WTC11 (cell line): Measurements from ENCODE around the gene TAS2R43.
"Not testable (repeated sequence)": the region's sequence is repeated elsewhere in the genome, so short reads cannot be mapped to it uniquely, and the experiment has no call there.

Experiments used
- ATF1 ChIP-seq: sonication (generic); formaldehyde crosslinking; IDR thresholded peaks from 2 replicates; pipeline ENCODE4 v1.8.1; 2023; ENCODE audit warnings: mild to moderate bottlenecking, moderate library complexity, missing genetic modification reagents
- ATF3 ChIP-seq: sonication (generic); formaldehyde crosslinking; conservative IDR thresholded peaks from 2 replicates; pipeline ENCODE4 v1.8.1; 2022; ENCODE audit warnings: mild to moderate bottlenecking, missing genetic modification reagents
- CREM ChIP-seq: sonication (generic); formaldehyde crosslinking; IDR thresholded peaks from 2 replicates; pipeline ENCODE4 v1.8.1; 2022; ENCODE audit warnings: mild to moderate bottlenecking, missing genetic modification reagents, moderate library complexity
- E2F5 ChIP-seq: sonication (generic); formaldehyde crosslinking; IDR thresholded peaks from 2 replicates; pipeline ENCODE4 v1.8.1; 2022; ENCODE audit warnings: mild to moderate bottlenecking, moderate library complexity, missing genetic modification reagents
- FOXK1 ChIP-seq: sonication (generic); formaldehyde crosslinking; IDR thresholded peaks from 2 replicates; pipeline ENCODE4 v1.8.0; 2022; ENCODE audit warnings: mild to moderate bottlenecking, moderate library complexity, missing genetic modification reagents
- TF ChIP-seq, protein P1 (sequence below): fragments of 200-600 bp; IDR thresholded peaks from 2 replicates; pipeline ENCODE4 v1.8.0; 2022; ENCODE audit warnings: antibody characterized with exemption

- TF ChIP-seq ATF3 (CRISPR knock-in tag); ATF1; FOXK1 (CRISPR knock-in tag); CREM (CRISPR knock-in tag); E2F5 (CRISPR knock-in tag): not testable (repeated sequence)
- TF ChIP-seq, protein P1, sequence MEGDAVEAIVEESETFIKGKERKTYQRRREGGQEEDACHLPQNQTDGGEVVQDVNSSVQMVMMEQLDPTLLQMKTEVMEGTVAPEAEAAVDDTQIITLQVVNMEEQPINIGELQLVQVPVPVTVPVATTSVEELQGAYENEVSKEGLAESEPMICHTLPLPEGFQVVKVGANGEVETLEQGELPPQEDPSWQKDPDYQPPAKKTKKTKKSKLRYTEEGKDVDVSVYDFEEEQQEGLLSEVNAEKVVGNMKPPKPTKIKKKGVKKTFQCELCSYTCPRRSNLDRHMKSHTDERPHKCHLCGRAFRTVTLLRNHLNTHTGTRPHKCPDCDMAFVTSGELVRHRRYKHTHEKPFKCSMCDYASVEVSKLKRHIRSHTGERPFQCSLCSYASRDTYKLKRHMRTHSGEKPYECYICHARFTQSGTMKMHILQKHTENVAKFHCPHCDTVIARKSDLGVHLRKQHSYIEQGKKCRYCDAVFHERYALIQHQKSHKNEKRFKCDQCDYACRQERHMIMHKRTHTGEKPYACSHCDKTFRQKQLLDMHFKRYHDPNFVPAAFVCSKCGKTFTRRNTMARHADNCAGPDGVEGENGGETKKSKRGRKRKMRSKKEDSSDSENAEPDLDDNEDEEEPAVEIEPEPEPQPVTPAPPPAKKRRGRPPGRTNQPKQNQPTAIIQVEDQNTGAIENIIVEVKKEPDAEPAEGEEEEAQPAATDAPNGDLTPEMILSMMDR = not testable (repeated sequence)
Observed at GRCh38 chr12:11049806-11050531, 42.1 kb downstream of the TAS2R43 start.
